ENCODE data around the gene LDB1. TPM values are rescaled to one million over a fixed set of nuclear protein-coding genes. Genes with fewer than 3 reads are reported as not detected.

Gene LDB1
- total RNA-seq, 1 experiment from 2014 or later = 31.1 TPM

DNA sequence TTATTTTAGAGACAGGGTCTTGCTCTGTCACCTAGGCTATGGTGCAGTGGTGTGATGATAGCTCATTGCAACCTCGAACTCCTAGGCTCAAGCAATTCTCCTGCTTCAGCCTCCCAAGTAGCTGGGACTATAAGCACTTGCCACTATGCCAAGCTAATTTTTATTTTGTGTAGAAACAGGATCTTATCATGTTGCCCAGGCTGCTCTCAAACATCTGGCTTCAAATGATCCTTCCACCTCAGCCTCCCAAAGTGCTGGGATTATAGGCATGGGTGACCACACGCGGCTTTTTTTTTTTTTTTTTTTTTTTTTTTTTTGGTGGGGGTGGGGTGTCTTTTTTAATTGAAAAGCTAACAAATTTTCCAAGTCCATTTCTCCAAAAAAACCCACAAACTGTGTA lies 36.6 kb downstream of the LDB1 start:
- in situ Hi-C loops (cut with HindIII; ENCODE audit: low pct_unique_long_range_greater_than_20kb, low sequenced_read_pairs) = no loop called here
- no peak for DNase-seq (ENCODE audit: low read depth, low spot score)

DNA sequence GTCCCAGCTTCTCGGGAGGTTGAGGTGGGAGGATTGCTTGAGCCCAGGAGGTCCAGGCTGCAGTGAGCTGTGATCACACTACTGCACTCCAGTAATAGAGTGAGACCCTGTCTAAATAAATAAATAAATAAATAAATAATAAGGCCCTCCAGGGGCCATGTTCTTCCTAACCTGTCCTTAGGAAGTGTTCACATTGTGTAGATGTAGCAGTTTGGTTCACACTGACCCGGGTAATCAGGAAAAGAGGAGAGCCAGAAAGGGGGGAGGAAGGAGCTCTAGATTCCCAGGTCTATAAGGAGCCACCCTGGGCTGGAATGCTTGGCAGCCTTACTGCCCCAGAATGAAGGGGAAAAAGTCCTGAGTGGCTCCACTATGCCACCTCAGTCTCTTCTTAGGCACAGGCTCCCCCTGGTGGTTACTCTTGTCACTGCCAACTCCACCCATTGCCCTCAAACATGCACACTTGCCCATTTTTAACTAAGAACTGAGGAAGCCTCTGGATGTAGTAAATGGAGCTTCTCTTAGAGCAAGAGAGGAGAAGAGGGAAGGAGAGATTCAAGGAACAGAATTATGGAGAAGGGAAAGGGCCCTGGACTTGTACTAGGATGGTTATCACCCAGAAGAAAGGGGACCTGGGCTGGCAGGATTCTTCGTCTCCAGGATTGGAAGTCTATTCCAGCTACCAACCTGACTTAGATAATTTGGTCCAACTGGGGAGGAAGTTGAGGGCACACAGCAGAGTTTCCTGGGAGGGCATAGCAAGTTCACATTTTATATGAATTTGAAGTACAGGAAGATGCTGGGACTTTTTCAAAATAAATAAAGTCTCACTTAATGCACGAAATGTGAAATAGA lies 47.3 kb downstream of the LDB1 start:
- in situ Hi-C loops (cut with HindIII; ENCODE audit: low pct_unique_long_range_greater_than_20kb, low sequenced_read_pairs) = no loop called here
- DNase-seq (ENCODE audit: low read depth, low spot score) = peak; percentile 82

DNA sequence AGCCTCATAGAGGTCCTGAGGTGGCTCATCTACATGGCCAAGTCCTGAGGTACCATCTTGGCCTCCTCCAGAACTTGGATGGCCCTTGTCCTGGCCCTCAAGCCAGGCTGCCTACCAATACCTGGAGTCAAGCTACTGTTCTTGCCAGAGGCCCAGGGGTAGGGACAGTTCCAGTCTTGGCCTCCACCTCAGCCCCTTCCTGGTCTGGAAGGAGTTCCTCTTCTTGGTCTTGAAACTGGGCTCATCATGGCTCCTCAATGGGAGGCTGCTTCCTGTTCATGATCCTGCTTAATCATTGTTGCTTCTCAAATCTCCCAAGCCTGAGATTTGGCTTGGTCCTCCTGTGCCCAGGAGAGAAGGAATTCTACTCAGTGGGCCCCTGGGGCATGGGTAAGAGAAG lies 51.1 kb downstream of the LDB1 start:
- DNase-seq (ENCODE audit: low read depth, low spot score) = no peak
- in situ Hi-C loops (cut with HindIII; ENCODE audit: low pct_unique_long_range_greater_than_20kb, low sequenced_read_pairs) = no loop called here

DNA sequence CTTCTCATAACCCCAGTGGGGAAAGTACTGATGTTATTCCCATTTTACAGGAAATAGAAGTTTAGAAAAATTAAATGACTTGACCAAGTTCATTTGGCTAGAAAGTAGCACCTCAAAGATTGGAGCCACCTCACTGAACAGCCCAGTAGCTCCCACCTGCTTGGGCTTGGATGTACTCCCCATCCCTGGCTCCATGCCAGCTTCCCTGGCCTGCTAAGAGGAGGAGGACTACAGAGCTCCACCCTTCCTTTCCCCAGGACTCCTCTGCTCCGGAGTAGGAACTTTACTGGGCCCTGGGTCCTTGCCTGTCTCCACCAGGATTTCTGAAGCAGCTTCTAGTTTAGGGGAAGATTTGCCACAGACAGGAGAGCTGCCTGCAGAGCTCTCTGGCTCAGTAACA lies 52.0 kb downstream of the LDB1 start:
- in situ Hi-C loops (cut with HindIII; ENCODE audit: low pct_unique_long_range_greater_than_20kb, low sequenced_read_pairs) = no loop called here
- no peak for DNase-seq (ENCODE audit: low read depth, low spot score)

DNA sequence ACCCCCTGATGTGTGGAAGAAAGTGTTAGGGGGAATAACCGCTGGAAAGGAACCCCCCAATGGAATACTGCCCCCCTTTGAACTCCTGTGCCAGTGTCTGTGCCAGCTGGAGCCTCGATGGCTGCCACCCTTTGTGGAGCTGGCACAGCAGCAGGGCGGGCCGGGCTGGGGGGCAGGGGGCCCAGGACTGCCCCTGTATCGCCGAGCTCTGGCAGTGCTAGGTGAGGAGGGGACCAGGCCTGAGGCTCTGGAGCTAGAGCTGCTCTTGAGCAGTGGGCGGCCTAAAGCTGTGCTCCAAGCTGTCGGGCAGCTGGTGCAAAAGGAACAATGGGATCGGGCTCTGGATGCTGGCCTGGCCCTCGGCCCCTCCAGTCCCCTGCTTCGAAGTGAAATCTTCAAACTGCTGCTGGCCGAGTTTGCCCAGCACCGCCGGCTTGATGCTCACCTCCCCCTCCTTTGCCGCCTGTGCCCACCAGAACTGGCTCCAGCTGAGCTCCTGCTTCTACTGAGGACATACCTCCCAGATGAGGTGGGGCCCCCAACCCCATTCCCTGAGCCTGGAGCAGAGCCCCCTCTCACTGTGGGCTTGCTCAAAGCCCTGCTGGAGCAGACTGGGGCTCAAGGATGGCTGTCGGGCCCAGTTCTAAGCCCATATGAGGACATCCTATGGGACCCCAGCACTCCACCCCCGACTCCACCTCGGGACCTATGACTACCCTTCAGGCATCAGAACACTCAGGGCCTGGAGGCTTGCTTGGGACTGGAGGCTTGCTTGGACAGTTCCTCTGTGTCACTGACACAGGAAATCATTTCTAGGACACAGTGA lies 52.9 kb downstream of the LDB1 start:
- in situ Hi-C loops (cut with HindIII; ENCODE audit: low pct_unique_long_range_greater_than_20kb, low sequenced_read_pairs) = no loop called here
- DNase-seq (ENCODE audit: low read depth, low spot score) = no peak

DNA sequence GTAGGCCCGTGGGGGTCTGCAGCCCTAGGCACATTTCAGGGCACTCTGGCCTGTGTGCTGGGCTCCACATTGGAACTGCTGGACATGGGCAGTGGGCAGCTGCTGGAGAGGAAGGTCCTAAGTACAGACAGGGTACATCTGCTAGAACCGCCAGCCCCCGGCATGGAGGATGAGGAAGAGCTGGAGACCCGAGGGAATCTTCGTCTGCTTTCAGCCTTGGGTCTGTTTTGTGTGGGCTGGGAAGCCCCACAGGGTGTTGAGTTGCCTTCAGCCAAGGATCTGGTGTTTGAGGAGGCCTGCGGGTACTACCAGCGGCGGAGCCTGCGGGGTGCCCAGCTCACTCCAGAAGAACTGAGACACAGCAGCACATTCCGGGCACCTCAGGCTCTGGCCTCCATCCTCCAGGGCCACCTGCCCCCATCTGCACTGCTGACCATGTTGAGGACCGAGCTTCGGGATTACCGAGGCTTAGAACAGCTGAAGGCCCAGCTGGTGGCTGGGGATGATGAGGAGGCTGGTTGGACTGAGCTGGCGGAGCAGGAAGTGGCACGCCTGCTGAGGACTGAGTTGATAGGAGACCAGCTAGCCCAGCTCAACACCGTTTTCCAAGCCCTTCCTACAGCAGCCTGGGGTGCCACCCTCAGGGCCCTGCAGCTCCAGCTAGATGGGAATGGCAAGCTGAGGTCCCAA lies 53.6 kb downstream of the LDB1 start:
- in situ Hi-C loops (cut with HindIII; ENCODE audit: low pct_unique_long_range_greater_than_20kb, low sequenced_read_pairs) = no loop called here
- no peak for DNase-seq (ENCODE audit: low read depth, low spot score)

DNA sequence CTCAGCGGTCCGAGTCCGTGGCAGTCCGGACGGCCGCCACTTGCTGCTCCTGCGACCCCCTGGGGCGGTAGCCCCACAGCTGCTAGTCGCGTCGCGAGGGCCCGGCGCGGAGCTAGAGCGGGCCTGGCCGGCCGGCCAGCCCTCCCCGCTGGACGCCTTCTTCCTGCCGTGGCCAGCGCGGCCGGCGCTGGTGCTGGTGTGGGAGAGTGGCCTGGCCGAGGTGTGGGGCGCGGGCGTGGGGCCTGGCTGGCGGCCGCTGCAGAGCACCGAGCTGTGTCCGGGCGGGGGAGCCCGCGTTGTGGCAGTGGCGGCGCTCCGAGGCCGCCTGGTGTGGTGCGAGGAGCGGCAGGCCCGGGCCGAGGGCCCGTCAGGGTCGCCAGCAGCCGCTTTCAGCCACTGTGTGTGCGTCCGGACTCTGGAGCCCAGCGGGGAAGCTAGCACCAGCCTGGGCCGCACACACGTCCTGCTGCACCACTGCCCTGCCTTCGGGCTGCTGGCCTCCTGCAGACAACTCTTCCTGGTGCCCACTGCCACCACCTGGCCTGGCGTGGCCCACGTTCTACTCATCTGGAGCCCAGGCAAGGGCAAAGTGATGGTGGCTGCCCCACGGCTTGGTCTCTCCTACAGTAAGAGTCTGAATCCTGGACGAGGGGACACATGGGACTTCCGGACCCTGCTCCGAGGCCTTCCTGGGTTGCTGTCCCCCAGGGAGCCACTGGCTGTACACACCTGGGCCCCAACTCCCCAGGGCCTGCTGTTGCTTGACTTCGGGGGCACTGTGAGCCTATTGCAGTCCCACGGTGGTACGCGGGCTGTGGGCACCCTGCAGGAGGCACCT lies 54.4 kb downstream of the LDB1 start:
- peak; percentile 3 for DNase-seq (ENCODE audit: low read depth, low spot score)
- in situ Hi-C loops (cut with HindIII; ENCODE audit: low pct_unique_long_range_greater_than_20kb, low sequenced_read_pairs) = no loop called here

DNA sequence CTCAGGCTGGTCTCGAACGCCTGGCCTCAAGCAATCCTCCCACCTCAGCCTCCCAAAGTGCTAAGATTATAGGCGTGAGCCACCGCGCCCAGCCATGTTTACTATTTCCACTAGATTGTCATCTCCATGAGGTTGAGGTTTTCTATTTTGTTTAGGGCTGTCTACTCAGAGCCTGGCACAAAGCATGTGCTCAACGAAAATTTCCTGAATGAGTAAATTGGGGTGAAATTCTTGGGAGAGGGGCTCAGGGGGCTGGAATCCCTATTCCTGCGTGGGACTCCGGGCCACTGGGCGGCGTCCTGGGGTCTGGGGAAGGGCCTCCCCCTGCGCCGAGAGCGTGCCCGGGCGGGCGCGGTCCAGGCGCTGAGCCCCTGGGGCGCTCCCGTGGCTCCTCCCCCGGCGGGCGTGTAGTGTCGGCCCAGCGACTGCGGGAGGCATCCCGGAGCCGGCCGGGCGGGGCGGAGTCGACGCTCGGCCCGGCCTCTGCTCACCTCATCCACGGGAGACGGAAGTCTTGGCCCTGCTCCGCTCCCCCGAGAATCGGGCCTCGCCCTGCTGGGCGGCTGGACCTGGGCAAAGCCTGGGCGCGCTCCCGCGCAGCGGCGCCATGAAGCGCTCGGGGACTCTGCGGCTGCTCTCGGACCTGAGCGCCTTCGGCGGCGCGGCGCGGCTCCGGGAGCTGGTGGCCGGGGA lies 55.2 kb downstream of the LDB1 start, which contains the start of gene HPS6:
HPS6 (plus strand) TSS at position 482 of the 693 bp plus-strand sequence; CDS start at position 608, 126 bp downstream.
- in situ Hi-C loops (cut with HindIII; ENCODE audit: low pct_unique_long_range_greater_than_20kb, low sequenced_read_pairs) = no loop called here
- peak; percentile 89 for DNase-seq (ENCODE audit: low read depth, low spot score)

DNA sequence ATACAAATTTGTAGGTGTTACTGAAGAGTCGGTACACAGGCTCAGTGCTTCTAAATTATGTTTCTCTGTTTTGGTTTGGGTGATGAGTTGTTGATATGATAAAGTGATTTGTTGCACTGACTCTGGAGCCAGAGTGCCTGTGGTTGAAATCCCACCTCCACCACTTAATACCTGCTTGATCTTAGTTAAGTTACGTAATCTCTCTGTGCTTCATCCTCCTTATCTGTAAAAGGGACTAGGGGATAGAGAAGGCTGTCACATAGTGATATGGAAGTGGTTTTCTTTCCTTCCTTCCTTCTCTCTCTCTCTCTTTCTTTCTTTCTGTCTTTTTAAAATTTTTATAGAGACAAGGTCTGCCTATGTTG lies 55.7 kb downstream of the LDB1 start:
- DNase-seq (ENCODE audit: low read depth, low spot score) = no peak
- in situ Hi-C loops (cut with HindIII; ENCODE audit: low pct_unique_long_range_greater_than_20kb, low sequenced_read_pairs) = no loop called here

DNA sequence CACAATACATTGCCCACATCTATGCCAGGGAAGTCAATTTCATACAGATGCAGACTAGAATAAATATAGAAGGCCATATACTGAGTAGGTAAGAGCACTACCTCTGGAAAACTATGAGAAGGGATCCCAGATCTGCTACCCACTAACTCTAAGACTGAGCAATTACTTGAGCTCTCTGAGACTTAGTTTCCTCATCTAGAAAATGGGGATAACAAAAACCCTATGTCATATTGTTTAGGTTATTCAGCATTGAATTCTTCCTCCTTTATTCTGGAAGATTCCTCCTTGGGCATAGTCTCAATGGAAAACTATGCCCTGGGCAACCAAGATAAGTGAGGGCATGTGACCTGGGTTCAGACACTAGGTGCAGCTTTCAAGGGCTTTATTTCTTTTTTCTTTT lies 60.2 kb downstream of the LDB1 start:
- in situ Hi-C loops (cut with HindIII; ENCODE audit: low pct_unique_long_range_greater_than_20kb, low sequenced_read_pairs) = no loop called here
- no peak for DNase-seq (ENCODE audit: low read depth, low spot score)

Small RNA genes within 50 kb of the gene (small RNA-seq; reads per million reads assigned to genes)
- 0 reads per million in 2 experiments for gene AL500527.1
- gene AL500527.2 = 0 reads per million in 2 experiments

Other genes starting within 250 kb of the LDB1 start
- 7.5 and 9.4 TPM in 2 replicates for gene ARMH3, start 64.2 kb downstream of the LDB1 start, total RNA-seq (2014; rRNA removed; shearing (Covaris generic))
- gene HPS6, start 55.0 kb downstream of the LDB1 start, total RNA-seq (2014; rRNA removed; shearing (Covaris generic)) = 21.6 and 23.2 TPM in 2 replicates
- 10.8 and 15.6 TPM in 2 replicates for gene PPRC1, start 12.7 kb upstream of the LDB1 start, total RNA-seq (2014; rRNA removed; shearing (Covaris generic))
- gene NOLC1, start 32.0 kb upstream of the LDB1 start, total RNA-seq (2014; rRNA removed; shearing (Covaris generic)) = 64.7 and 65.5 TPM in 2 replicates
- 0.58 and 0.69 TPM in 2 replicates for gene ELOVL3, start 105.9 kb upstream of the LDB1 start, total RNA-seq (2014; rRNA removed; shearing (Covaris generic))
- not detected in 2 replicates for gene PITX3, start 121.1 kb upstream of the LDB1 start, total RNA-seq (2014; rRNA removed; shearing (Covaris generic))
- 14.6 and 17.2 TPM in 2 replicates for gene GBF1, start 125.2 kb upstream of the LDB1 start, total RNA-seq (2014; rRNA removed; shearing (Covaris generic))